Stimulated activated CD4-positive, alpha-beta T cell treated with anti-CD3 and anti-CD28 coated beads, Interleukin-12 subunit alpha, Interleukin-12 subunit beta, amount 100 ng/mL, for 48 hours (primary cell): Measurements from ENCODE around the gene HDHD5.
"Not testable (repeated sequence)": the region's sequence is repeated elsewhere in the genome, so short reads cannot be mapped to it uniquely, and the experiment has no call there.

Experiments used
- DNase-seq, 3 donors: peaks; one replicate each; pipeline ENCODE4 v3.0.0-alpha.2; 2020; ENCODE audit warnings: low read depth in 2 of 3, low spot score in 1 of 3

HDHD5 gene

DNA sequence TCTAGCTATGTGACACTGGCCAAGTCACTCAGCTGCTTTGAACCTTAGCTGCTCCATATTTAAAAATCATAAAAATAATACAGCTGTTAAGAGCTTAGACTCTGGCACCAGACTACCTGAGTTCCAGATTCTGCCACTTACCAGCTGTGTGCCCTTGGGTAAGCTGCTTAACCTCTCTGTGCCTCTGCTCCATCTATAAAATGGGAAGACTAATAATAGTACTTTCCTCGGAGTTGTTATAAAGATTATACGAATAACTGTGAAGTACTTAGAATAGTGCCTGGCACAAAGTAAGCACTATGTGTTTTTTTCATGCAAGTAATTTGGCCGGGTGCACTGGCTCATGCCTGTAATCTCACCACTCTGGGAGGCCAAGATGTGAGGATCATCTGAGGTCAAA is 1.4 kb downstream of the HDHD5 start:
- DNase-seq = no peak

- no peak for DNase-seq
Observed at GRCh38 chr22:17155941-17156340, 3.1 kb downstream of the HDHD5 start.

GRCh38 chr22:17152971-17153370 is 6.1 kb downstream of the HDHD5 start:
- no peak for DNase-seq

DNA sequence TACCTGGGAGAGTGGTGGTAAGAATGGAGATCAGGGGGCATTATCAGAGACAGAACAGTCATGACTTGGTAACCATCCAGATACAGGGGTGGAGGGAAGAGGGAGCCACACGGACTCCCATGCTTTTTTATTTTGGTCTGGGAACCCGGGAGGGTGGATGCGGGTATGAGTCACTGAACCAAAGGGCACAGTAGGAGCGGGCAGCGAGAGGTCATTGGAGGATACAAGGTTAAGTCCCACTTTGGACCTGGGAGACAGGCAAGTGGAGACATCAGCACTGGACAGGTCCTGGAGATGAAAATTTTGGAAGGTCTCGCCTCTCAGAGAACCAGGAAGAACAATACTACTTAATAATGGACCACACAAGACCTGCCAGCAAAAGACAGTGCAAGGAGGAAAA is 6.7 kb downstream of the HDHD5 start:
- no peak for DNase-seq

DNA sequence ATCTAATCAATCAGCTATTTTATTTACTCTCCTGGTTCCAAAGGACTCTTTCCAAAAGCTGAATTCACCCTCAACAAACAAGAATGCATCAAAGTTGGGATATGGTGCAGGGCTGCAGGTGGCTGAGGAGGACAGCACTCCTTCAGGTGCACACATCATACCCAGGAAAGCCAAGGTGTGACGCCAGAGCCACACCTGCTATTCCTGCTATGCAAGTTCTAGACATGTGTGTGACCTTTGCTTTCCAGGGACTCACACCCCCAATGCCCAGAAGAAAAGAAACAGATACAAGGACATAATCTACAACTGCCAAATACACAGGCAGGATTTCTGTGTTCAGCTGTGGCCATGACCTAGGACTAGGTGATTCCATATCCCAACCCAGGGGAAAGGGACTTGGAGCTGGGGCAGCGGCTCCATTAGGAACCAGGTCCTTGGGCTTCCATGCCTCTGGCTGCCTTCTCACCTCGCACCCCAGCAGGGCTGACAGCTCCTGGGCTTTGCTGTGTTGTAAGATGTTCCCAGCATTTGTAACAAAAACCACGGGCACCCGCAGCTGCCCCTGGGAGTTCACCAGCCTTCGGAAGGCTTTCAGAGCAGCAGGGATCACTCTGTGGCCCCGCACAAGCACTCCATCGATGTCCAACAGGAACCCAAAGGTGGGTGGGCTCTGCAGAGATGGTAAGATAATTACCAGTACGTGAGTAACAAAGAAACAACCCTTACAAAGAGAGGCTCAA is 9.8 kb downstream of the HDHD5 start:
- DNase-seq = no peak

GRCh38 chr22:17147458-17147857 is 11.6 kb downstream of the HDHD5 start:
- not testable (repeated sequence) for DNase-seq

GRCh38 chr22:17145021-17145680 is 13.9 kb downstream of the HDHD5 start:
- DNase-seq = no peak

- DNase-seq = no peak
Observed at GRCh38 chr22:17143826-17144225, 15.3 kb downstream of the HDHD5 start.

DNA sequence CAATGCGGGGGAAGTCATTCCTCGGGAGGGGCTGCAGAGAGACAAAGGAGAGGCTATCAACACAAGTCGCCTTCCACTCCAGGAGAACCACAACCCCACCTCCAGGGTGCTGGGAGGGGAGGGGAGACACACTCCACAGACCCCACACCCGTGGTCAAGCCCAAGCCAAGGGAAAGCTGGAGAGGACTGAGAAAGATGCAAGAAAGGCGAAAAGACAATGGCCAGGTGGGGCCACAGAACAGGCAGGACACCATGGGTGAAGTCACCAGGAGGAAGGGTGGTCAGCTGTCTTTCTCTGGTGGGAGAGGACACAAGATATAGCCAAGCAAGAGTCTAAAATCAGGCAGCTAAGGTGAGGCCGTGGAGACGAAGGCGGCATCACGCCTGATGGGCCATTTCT is 16.0 kb downstream of the HDHD5 start:
- DNase-seq = no peak

DNA sequence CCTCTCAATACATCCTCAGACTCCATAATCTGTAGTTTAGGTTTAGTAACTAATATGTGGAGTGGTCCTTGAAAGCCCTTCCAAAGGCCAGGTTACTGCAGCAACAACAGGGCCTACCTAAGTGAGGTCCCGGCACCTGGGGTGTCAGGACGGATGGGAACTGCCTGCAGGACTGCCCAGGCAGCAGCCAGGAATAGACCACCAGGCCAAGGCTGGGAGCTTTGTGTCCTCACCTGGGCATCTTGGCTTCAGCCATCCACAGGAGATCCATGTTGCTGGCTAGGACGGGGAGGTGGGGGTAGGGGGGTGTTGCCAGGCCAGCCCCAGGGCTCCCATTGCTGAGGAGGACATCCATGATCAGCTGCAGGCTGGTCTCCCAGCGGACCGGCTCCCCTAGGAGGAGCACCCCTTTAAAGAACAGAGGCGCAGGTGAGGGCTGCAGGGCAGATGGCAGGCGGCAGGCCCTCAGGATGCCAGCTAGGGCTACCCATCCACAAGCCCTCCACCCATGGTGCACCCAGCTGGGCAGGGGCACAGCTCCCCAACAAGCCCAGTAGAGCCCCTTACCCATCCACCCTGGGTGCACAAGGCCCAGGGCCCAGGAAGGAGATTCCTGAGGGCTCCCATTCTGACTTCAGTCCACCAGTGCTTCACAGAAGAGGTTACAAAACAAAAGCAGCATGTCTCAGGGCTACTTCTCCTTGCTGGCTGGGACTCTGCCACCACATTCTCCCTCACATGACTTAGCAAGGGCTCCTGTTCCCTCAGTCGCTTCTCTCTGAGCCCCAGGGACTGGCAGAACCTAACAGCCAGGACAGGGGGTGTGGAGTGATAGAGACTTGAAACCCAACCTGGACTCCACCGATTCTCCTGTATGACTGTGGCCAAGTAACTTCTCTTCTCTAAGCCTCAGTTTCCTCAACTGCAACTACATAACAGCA is 18.0 kb downstream of the HDHD5 start:
- no peak for DNase-seq

GRCh38 chr22:17140022-17140421 is 19.1 kb downstream of the HDHD5 start:
- no peak for DNase-seq

DNA sequence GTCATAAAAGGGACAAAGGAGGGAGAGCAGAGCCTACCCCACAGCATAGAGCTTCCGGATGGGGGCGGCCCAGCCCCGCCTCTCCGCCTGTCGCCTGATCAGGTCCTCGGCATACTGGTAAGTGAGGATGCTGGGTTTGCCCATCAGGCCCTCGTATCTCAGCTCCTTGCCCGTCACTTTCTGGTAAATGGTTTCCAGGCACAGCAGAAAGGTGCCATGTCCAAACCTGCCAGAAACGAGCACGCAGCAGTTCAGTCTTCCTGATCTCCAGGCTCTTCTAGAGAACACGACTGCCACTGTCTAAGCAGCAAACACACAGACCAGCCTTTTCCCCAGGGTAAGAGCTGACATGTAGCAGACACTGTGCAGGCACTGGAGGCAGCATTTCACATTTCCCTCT is 20.6 kb downstream of the HDHD5 start:
- DNase-seq = no peak

- no peak for DNase-seq
Observed at GRCh38 chr22:17137861-17138425, 21.1 kb downstream of the HDHD5 start.

GRCh38 chr22:17137170-17137569 is 21.9 kb downstream of the HDHD5 start:
- no peak for DNase-seq

GRCh38 chr22:17135153-17135760 is 23.8 kb downstream of the HDHD5 start:
- DNase-seq = no peak

DNA sequence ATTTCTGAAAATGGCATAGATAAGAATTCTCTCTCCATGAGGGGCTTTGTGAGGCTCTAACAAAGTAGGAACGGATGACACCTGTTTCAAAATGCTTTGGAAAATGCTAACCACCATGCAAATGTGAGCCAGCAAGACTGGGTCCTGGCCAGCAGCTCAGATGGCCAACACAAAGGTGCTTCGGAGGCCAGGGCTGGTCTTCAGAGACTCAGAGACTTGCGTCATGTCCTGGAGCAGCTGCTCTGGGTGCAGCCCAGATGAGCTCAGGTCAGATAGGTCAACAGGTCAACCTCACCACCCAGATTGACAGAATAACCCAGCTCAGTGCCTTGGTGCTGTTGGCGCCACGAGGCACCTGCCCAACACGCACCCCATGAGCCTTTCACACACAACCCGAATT is 25.9 kb downstream of the HDHD5 start:
- no peak for DNase-seq

GRCh38 chr22:17132112-17132511 is 27.0 kb downstream of the HDHD5 start:
- DNase-seq = no peak

- no peak for DNase-seq
Observed at GRCh38 chr22:17131686-17132085, 27.4 kb downstream of the HDHD5 start.

DNA sequence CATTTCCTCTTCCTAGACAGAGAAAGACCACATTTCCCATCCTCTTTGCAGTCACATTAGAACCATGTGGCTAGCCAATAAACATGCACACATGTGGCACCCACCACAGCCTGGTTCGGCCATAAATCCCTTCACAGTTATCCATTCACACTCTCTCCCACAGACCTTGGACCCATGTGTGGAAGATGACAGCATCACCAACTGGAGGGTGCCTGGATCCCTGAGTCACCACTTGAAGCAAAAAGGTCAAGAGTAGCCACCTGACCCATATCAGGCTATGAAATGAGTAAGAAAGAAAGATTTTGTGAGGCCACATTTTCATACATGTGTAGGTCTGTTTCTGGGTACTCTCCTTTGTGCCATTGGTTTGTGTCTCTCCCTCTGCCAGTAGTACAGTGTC is 28.9 kb downstream of the HDHD5 start:
- DNase-seq = no peak

- DNase-seq = peak in 1 of 3 donors; percentile 16
Observed at GRCh38 chr22:17121233-17122195, 37.6 kb downstream of the HDHD5 start, which contains the start of gene TMEM121B. TMEM121B (minus strand) TSS chr22:17121360; CDS start chr22:17121127, 233 bp downstream.
